CD4-positive, alpha-beta T cell treated with Interferon alpha-2 for 1 hour (primary cell): ENCODE results near the gene PHACTR1.
A peak's percentile ranks its signal among the peaks of the same experiment; 100 is the strongest.

Experiments used
- DNase-seq, 2 donors: peaks; one replicate each; pipeline ENCODE4 v3.0.0-alpha.2; 2020 to 2022

The PHACTR1 gene

GRCh38 chr6:13172291-13172690, 455.7 kb downstream of the PHACTR1 start:
- no peak for DNase-seq

GRCh38 chr6:13175087-13175486, 458.5 kb downstream of the PHACTR1 start:
- no peak for DNase-seq

- no peak for DNase-seq
These were observed 459.2 kb downstream of the PHACTR1 start for GRCh38 chr6:13175759-13176158.

GRCh38 chr6:13177664-13178063, 461.1 kb downstream of the PHACTR1 start:
- DNase-seq: no peak

GRCh38 chr6:13178107-13178506, 461.5 kb downstream of the PHACTR1 start:
- DNase-seq: no peak

- no peak for DNase-seq
These were observed 464.0 kb downstream of the PHACTR1 start for GRCh38 chr6:13180538-13180937.

- DNase-seq: no peak
These were observed 464.8 kb downstream of the PHACTR1 start for GRCh38 chr6:13181393-13181792.

GRCh38 chr6:13183415-13184088, 467.0 kb downstream of the PHACTR1 start:
- no peak for DNase-seq

- no peak for DNase-seq
These were observed 467.5 kb downstream of the PHACTR1 start for GRCh38 chr6:13184089-13184468.

- DNase-seq: no peak
These were observed 468.0 kb downstream of the PHACTR1 start for GRCh38 chr6:13184547-13184946.

- no peak for DNase-seq
These were observed 470.3 kb downstream of the PHACTR1 start for GRCh38 chr6:13186861-13187260.

GRCh38 chr6:13187692-13188091, 471.1 kb downstream of the PHACTR1 start:
- DNase-seq: no peak

- no peak for DNase-seq
These were observed 471.7 kb downstream of the PHACTR1 start for GRCh38 chr6:13188306-13188705.

- DNase-seq: no peak
These were observed 473.1 kb downstream of the PHACTR1 start for GRCh38 chr6:13189710-13190109.

- no peak for DNase-seq
These were observed 473.8 kb downstream of the PHACTR1 start for GRCh38 chr6:13190376-13190775.

- no peak for DNase-seq
These were observed 474.9 kb downstream of the PHACTR1 start for GRCh38 chr6:13191461-13191860.

GRCh38 chr6:13194852-13195251, 478.3 kb downstream of the PHACTR1 start:
- DNase-seq: peak; percentile 25 to 53

- no peak for DNase-seq
These were observed 479.2 kb downstream of the PHACTR1 start for GRCh38 chr6:13195803-13196202.

GRCh38 chr6:13198168-13198567, 481.6 kb downstream of the PHACTR1 start:
- no peak for DNase-seq

GRCh38 chr6:13201336-13201735, 484.8 kb downstream of the PHACTR1 start:
- DNase-seq: no peak

- DNase-seq: no peak
These were observed 486.6 kb downstream of the PHACTR1 start for GRCh38 chr6:13203145-13203544.

GRCh38 chr6:13205106-13205505, 488.5 kb downstream of the PHACTR1 start:
- DNase-seq: no peak

- DNase-seq: no peak
These were observed 495.5 kb downstream of the PHACTR1 start for GRCh38 chr6:13212096-13212495.

GRCh38 chr6:13212538-13212937, 496.0 kb downstream of the PHACTR1 start:
- no peak for DNase-seq

- DNase-seq: no peak
These were observed 498.8 kb downstream of the PHACTR1 start for GRCh38 chr6:13215390-13215789.
